Spinal cord (tissue), 10 donors: Measurements from ENCODE around the gene LPCAT1. TPM values are rescaled to one million over a fixed set of nuclear protein-coding genes. Genes with fewer than 3 reads are reported as not detected.

Experiments used
- DNase-seq, 6 donors: peaks; one replicate each; pipeline versions ENCODE4 v3.0.0 to v3.0.0-alpha.2; 2013 to 2015; ENCODE audit warnings: low spot score in 6 of 6, low read depth in 4 of 6
- H3K27ac ChIP-seq: one replicate; pipeline ENCODE4 v1.5.1; 2013; ENCODE audit warnings: low read depth, low read length, control low read depth
- H3K27me3 ChIP-seq: one replicate; pipeline ENCODE4 v1.6.1; 2013; ENCODE audit warnings: low read length; ENCODE audit not compliant: control insufficient read depth, insufficient read depth
- H3K36me3 ChIP-seq: one replicate; pipeline ENCODE4 v1.6.1; 2013; ENCODE audit warnings: low read length; ENCODE audit not compliant: control insufficient read depth, insufficient read depth
- H3K4me1 ChIP-seq: one replicate; pipeline ENCODE4 v1.6.1; 2013; ENCODE audit warnings: low read length; ENCODE audit not compliant: control insufficient read depth, insufficient read depth
- H3K4me3 ChIP-seq: one replicate; pipeline ENCODE4 v1.5.1; 2013; ENCODE audit warnings: low read depth, low read length, control low read depth
- H3K9me3 ChIP-seq: one replicate; pipeline ENCODE4 v1.6.1; 2013; ENCODE audit warnings: low read length; ENCODE audit not compliant: control insufficient read depth, insufficient read depth
- WGBS: methylation state at CpG from one replicate; pipeline ENCODE4 v1.1.5; 2013; ENCODE audit warnings: missing lambda C conversion rate; ENCODE audit not compliant: insufficient coverage; 5-methylcytosine and 5-hydroxymethylcytosine counted together
- polyA plus RNA-seq, 2 donors: library from polyadenylated mRNA; unstranded; fragments of 120-200 nt; gene quantifications; one replicate each; pipeline ENCODE4 v1.2.1, GENCODE V29; 2013; ENCODE audit not compliant: insufficient read length in 2 of 2
- total RNA-seq, 2 donors: library from RNA; depleted of rRNA in 1 of 2; stranded (reverse); fragments of 120-200 nt in 1 of 2; fragments of >200 nt in 1 of 2; gene quantifications; one replicate each; pipeline versions ENCODE4 v1.2.3 to v1.2.4, GENCODE V29; 2013 to 2014
- donor health status: healthy.

The LPCAT1 gene
- total and polyA plus RNA-seq, 4 donors: 54.3 to 144 (median 112) TPM

DNA sequence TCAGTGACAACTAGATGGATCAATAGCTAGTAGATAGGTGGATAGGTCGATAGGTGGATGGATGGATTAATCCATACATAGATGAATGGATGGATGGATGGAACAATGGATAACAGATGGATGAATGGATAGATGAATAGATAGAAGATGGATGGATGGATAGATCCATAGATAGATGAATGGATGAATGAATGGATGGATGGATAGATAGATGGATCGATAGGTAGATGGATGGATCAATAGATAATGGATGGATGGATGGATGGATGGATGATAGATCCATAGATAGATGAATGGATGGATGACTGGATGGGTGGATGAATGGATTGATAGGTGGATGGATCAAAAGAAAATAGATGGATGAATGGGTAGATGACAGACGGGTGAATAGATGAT lies 83.7 kb downstream of the LPCAT1 start:
- H3K4me3 ChIP-seq: no peak overlapping the region
- WGBS: 100% methylated on average over 2 of the region's 3 CpGs
- DNase-seq: no peak
- no peak overlapping the region for H3K27ac ChIP-seq
- peaks cover 8% of the 10 kb centered on the region for H3K4me1 ChIP-seq
- H3K27me3 ChIP-seq: peaks cover 37% of the 10 kb centered on the region
- H3K9me3 ChIP-seq: no peaks in the 10 kb centered on the region
- no peaks in the 10 kb centered on the region for H3K36me3 ChIP-seq

DNA sequence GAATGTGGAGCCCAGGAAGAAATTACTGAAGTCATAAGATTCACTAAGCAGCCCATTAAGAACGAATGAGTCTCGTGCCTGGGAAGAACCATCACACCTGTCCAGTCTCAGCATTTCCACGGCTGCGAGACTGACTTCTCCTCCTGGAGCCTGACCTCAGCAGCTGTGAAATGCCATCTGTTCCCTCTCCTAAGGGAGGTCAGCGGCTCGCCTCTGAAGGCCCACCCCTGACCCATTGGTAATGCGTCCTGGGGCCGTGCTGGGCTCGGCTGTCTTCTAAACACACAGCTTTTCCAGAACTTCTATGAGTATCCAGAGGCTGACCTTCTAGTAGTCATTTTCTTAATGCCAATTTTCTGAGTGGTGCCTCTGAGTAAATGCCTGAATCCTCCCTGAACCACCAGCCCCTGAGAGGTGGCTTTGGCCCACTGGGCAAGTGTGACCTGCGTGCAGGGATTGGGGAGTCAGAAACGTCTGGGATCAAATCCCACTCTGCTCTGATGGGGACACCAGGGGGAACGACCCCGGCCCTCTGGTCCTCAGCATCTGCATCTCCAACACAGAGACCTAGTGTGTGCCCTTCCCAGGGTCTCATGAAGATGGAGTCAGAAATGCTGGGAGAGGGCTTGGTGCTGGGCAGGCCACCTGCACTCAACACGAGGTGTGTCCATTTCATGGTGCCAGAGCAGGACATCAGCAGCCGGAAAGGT lies 84.2 kb downstream of the LPCAT1 start:
- peaks cover 32% of the 10 kb centered on the region for H3K27me3 ChIP-seq
- peaks cover 3% of the 10 kb centered on the region for H3K4me1 ChIP-seq
- H3K4me3 ChIP-seq: no peak overlapping the region
- H3K9me3 ChIP-seq: no peaks in the 10 kb centered on the region
- 84% methylated on average over 15 of the region's 15 CpGs for WGBS
- no peak overlapping the region for H3K27ac ChIP-seq
- DNase-seq: no peak
- no peaks in the 10 kb centered on the region for H3K36me3 ChIP-seq

DNA sequence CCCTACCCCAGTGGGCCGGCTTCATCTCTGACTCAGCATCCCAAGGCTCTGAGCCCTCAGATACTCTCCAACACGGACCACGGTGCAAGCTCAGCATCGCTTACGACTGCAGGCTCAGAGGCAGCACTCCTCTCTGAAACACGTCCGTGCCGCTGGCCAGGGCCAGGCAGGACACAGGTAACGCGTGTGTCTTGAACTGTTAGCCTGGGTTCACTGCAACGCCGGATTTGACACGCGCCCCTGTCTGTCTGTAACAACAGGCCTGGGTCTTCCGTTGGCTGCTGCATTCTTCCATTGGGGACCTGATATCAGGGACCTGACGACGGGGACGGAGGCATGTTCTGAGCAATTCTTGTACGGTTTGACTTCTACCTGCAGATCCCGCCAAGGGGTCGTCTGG lies 84.9 kb downstream of the LPCAT1 start:
- Histone ChIP-seq H3K36me3 (no peaks in the 10 kb centered on the region), H3K27me3 (peaks cover 26% of the 10 kb centered on the region), H3K4me3 (no peak overlapping the region), H3K27ac (no peak overlapping the region), H3K4me1 (no peaks in the 10 kb centered on the region), H3K9me3 (no peaks in the 10 kb centered on the region)
- no peak for DNase-seq
- 91% methylated on average over 18 of the region's 21 CpGs for WGBS

DNA sequence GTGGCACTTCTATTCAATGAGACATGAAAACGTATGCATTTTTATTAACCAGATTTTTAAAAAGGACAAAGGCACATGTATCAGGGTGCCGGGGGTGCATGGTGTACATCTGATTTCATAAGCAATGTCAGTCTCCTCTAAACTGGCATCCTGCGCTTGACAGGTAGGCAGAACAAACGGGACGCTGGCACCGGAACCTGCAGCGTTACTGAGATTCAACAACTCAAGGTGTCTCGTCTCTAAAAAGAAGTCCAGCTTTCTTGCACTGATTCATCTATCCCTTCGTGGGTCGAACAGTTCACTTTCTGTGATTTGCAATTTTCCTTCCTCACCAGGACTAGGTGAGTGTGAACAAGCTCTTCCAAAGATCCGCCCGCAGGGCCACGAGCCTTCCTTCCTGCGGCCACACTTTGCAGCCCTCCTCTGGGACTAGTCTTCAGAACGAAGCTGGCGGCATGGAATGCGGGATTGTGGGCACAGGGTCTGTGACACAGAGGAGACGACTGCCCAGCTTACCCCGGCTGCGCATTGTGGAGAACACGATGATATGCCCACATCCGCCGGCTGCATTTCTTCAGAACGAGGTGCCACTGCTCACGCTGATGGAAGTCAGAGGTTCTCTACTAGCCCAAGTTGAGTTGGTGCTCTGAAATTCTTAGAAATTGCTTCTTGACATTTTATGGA lies 85.7 kb downstream of the LPCAT1 start:
- no peaks in the 10 kb centered on the region for H3K9me3 ChIP-seq
- no peaks in the 10 kb centered on the region for H3K4me1 ChIP-seq
- 91% methylated on average over 20 of the region's 25 CpGs for WGBS
- H3K27ac ChIP-seq: no peak overlapping the region
- H3K4me3 ChIP-seq: no peak overlapping the region
- H3K36me3 ChIP-seq: no peaks in the 10 kb centered on the region
- peaks cover 17% of the 10 kb centered on the region for H3K27me3 ChIP-seq
- no peak for DNase-seq

DNA sequence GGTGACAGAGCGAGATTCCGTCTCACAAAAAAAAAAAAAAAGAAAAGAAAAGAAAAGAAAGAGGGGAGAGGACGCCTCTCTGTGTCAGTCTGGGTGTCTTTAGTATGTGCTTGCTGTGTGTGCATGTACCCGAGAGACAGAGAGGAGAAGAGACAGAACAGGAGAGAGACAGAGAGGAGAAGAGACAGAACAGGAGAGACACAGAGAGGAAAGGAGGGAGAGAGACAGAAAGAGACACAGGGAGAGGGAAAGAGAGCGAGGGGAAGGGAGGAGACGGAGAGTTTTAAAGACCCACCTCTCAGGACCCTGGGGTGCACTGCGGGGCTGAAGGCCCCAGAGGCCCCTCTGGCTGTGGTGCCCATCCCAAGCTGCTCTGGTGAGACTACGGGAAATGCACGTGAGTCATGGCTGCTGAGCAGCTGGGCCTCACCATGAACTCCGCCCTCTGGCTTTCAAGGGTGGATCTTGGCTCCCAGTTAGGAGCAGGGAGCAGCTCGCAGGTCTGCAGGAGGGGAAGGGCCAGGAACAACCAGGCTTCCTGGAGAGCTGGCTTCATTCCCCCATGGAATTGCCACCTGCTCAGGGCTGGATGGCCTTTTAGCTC lies 86.4 kb downstream of the LPCAT1 start:
- Histone ChIP-seq H3K4me1 (no peaks in the 10 kb centered on the region), H3K9me3 (no peaks in the 10 kb centered on the region), H3K27ac (no peak overlapping the region), H3K27me3 (peaks cover 10% of the 10 kb centered on the region), H3K36me3 (no peaks in the 10 kb centered on the region), H3K4me3 (no peak overlapping the region)
- no peak for DNase-seq
- WGBS: 60% methylated on average over 11 of the region's 11 CpGs

DNA sequence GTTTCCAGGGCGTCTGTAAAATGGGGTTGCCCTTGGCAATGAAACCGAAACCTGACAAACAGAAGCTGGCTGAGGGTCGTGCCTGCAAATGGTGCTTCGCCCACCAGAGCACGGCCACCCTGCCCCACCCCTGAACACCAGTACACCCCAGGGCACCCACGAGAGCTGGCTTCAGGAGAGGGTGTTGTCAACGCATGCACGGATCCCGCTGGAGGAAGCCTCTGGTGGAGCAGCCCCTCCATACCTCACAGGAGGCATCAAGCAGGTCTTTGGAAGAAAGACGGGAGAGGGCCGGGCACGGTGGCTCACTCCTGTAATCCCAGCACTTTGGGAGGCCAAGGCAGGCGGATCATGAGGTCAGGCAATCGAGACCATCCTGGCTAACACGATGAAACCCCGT lies 87.1 kb downstream of the LPCAT1 start:
- H3K36me3 ChIP-seq: no peaks in the 10 kb centered on the region
- no peak overlapping the region for H3K4me3 ChIP-seq
- 93% methylated on average over 15 of the region's 16 CpGs for WGBS
- DNase-seq: no peak
- H3K9me3 ChIP-seq: no peaks in the 10 kb centered on the region
- H3K4me1 ChIP-seq: no peaks in the 10 kb centered on the region
- H3K27ac ChIP-seq: no peak overlapping the region
- H3K27me3 ChIP-seq: peaks cover 4% of the 10 kb centered on the region

DNA sequence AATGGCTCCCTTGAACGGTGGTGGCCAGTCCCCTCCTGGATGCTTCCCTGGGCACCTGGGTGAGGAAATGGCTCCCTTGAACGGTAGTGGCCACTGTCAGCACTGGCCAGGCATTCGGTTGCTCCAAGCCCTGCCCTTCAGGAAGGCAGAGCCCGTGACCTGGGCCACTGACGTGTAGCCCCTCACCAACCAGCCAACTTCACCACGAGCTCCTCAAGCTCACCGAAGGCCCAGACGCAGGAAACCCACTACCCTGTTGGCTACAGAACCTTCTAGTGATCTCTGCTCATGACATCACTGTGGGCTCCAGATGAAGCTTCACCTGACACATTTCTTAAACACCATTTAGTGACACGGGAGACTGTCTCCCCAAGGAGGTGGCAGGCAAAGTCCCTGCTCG lies 87.7 kb downstream of the LPCAT1 start:
- peaks cover 2% of the 10 kb centered on the region for H3K27me3 ChIP-seq
- DNase-seq: no peak
- H3K9me3 ChIP-seq: no peaks in the 10 kb centered on the region
- no peaks in the 10 kb centered on the region for H3K4me1 ChIP-seq
- 89% methylated on average over 10 of the region's 10 CpGs for WGBS
- no peak overlapping the region for H3K27ac ChIP-seq
- H3K36me3 ChIP-seq: no peaks in the 10 kb centered on the region
- no peak overlapping the region for H3K4me3 ChIP-seq

DNA sequence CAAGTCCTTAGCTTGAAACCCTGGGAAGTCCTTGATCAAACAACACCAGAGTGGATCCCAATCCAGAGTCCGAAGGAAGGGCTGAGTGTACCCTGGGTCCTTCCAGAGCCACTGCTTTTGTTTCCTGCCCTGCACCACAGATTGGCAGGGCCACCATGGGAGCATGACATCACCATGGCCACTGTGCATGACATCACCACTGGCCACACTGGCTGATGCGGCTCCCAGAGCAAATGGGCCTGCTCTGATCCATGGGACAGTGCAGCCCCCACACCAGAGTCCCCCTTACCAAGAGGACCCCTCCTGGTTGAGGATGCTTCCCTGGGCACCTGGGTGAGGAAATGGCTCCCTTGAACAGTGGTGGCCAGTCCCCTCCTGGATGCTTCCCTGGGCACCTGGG lies 88.4 kb downstream of the LPCAT1 start:
- H3K4me1 ChIP-seq: no peaks in the 10 kb centered on the region
- H3K9me3 ChIP-seq: no peaks in the 10 kb centered on the region
- no peaks in the 10 kb centered on the region for H3K36me3 ChIP-seq
- no peak overlapping the region for H3K27ac ChIP-seq
- WGBS: 85% methylated on average over 2 of the region's 2 CpGs
- DNase-seq: no peak
- peaks cover 2% of the 10 kb centered on the region for H3K27me3 ChIP-seq
- no peak overlapping the region for H3K4me3 ChIP-seq

DNA sequence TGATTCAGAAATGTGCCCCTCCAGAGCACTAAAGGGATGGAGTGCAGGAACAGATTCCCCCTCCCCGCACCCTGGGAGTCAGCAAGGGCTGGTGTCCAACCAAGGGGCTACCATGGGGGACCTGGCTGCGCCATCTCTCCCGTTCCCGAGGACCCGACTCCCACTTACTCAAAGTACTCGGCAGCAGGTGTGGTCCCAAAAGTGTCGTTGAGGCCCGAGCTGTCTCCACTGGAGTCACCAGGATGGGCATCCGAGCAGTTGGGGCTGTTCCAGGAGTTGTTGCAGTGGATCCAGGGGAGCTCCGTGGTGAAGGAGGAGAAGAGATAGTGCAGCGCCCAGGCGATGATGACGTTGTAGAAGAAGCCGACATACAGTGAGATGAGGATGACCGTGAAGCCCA lies 91.5 kb downstream of the LPCAT1 start:
- no peak overlapping the region for H3K27ac ChIP-seq
- H3K9me3 ChIP-seq: peaks cover 6% of the 10 kb centered on the region
- WGBS: 93% methylated on average over 15 of the region's 15 CpGs
- H3K36me3 ChIP-seq: no peaks in the 10 kb centered on the region
- no peak overlapping the region for H3K4me3 ChIP-seq
- H3K27me3 ChIP-seq: no peaks in the 10 kb centered on the region
- H3K4me1 ChIP-seq: no peaks in the 10 kb centered on the region
- no peak for DNase-seq

DNA sequence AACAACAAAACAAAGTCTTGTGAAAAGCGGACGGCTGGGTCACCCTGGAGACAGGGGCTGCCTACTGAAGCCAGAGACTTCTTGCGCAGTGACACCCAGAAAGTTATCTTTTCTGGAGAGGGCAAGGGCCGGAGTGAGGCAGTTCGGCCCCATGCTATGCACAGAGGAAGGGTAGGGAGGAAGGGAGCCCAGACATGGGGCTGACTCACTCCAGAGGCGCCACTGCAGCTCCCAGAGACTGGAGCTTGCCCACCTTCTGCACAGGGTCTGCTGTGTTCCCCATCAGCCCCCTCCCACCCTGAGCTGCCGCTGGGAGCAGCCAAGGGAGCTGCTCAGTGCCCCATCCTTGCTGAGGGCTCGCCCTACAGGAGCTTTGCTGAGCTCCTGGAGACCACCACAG lies 91.9 kb downstream of the LPCAT1 start:
- H3K27me3 ChIP-seq: no peaks in the 10 kb centered on the region
- H3K9me3 ChIP-seq: peaks cover 6% of the 10 kb centered on the region
- no peak for DNase-seq
- H3K36me3 ChIP-seq: no peaks in the 10 kb centered on the region
- no peak overlapping the region for H3K27ac ChIP-seq
- no peak overlapping the region for H3K4me3 ChIP-seq
- H3K4me1 ChIP-seq: no peaks in the 10 kb centered on the region
- 82% methylated on average over 7 of the region's 8 CpGs for WGBS
